ENCODE results near the gene ALX3.

The ALX3 gene

GRCh38 chr1:110070671-110071242 lies at the start of gene ALX3:
Gene ALX3, minus strand, starts transcription at chr1:110070672. Its CDS starts 60 bp downstream, at chr1:110070612.
- DNase-seq, result no peak

- DNase-seq, result peak; percentile 28
Observed at GRCh38 chr1:110119843-110120242, 49.4 kb upstream of the ALX3 start.

DNA sequence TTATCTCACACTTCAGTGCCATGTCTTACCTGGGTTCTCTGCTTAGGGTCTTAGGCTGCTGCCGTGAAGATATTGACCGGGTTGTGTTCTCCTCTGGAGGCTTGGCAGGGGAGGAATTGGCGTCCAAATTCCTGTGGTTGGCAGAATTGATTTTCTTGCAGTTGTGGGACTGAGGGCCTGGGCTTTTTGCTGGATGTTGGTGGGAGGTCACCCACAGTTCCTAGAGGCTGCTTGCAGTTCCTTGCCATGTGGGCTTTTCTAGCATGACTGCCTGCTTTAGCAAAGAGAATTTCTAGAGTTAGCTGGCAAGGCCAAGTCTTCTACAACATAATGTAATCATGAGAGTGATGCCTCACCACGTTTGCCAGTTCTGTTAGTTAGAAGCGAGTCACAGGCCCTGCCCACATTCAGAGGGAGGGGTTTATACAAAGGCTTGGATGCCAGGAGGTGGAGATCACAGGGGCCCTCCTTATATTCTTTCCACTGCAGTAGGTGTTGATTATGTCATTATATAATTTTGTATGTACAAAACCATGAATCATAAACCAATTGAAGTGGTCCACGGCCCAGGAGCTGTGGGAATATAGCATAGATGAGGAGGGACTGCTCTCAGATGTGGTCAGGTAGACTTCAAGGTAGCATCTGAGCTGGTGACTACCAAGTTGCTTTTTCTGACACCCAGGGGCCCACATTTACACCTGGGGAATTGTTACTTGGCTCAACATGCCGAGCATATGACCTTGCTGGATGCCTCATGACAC lies 48.3 kb upstream of the ALX3 start:
- no peak for DNase-seq

DNA sequence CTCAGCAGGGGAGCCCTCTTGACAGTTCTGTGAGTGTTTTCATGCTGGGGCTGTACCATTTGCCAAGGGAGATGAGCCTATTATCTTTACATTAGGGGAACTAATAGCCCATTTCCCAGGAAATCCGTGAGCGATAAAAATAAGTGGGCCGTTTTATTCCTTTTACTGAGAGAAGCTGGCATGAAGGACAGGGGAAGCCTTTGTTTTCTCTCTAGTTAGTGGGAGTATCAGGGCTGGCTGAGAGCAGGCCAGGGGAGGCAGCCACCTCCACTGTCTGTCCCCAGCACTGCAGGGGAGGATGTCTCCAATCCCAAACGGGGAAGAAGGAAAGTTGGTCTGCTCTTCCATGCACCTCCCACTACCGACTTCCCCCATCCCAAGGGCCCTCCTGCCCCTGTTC lies 44.3 kb upstream of the ALX3 start:
- peak; percentile 55 for DNase-seq

DNA sequence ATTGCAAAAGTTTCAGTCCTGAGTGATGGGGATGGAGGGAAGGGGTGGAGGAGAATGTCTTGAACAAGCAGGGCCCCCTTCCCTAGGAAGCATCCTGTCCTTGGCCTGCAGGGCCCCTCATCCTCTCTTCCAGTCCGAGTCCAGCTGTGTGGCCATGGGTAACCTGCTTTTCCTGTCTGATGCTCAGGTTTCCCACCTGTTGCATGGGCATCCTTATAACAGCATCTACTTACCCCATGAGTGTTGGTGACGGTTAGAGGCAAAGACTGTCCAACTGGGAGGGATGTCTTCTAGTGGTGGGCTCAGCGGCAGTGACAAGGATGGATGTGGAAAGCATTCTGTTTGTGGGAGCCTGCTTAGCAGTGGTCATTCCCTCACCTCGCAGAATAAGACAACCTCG lies 43.7 kb upstream of the ALX3 start:
- no peak for DNase-seq

- DNase-seq, result no peak
Observed at GRCh38 chr1:110113551-110113950, 43.1 kb upstream of the ALX3 start.

GRCh38 chr1:110112656-110113055 lies 42.2 kb upstream of the ALX3 start:
- peak; percentile 66 for DNase-seq

- no peak for DNase-seq
Observed at GRCh38 chr1:110112143-110112542, 41.7 kb upstream of the ALX3 start, which contains the start of gene UBL4B. Gene UBL4B, plus strand, starts transcription at chr1:110112443. Its CDS starts 92 bp downstream, at chr1:110112535.

GRCh38 chr1:110111081-110111480 lies 40.6 kb upstream of the ALX3 start:
- DNase-seq, result no peak

DNA sequence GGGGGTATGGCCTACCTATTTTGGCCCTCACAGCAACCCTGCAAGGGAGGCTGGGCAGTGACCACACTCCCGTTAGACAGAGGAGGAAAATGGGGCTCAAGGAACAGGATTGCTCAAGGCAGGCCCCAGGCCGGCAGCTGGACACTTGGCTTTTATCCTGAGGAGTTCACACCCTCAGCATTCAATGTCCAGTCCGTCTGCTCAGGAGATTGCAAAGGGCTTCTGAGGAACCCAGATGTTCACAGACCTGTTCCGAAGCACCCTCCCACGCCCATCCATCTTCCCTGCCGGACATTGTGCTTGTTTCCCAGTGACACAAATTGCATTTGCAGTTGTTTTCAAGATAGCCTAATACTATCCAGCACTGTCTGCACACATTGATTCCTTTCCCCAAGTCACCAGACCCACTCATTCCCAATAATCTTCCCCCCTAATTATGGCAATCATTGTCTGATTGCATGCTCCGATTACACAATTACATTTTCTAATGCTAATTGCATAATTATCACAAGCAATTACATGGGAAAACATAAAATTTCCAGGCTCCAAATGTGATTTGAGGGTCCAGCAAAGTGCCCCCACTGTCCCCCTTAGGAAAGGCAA lies 37.5 kb upstream of the ALX3 start:
- DNase-seq, result no peak

GRCh38 chr1:110106013-110106941 lies 35.8 kb upstream of the ALX3 start:
- DNase-seq, result peak; percentile 63

DNA sequence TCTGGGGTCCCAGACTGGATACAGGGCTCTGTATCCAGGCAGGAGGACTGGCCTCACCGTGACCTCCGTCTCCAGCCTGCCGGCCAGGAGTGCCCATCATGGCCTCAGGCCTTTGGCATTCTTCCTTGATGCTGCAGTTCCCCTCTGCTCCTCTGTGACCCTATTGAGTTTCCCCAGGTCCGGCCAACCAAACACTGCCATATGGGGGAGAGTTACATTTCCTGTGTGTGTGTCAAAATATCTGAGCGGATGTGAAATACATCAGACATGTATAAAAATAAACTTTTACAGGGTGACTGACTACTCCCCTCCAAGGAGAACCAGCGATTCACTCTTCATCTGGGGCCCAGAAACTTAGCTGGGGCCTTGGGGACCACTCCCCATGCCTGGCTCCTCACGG lies 31.6 kb upstream of the ALX3 start:
- DNase-seq, result no peak

DNA sequence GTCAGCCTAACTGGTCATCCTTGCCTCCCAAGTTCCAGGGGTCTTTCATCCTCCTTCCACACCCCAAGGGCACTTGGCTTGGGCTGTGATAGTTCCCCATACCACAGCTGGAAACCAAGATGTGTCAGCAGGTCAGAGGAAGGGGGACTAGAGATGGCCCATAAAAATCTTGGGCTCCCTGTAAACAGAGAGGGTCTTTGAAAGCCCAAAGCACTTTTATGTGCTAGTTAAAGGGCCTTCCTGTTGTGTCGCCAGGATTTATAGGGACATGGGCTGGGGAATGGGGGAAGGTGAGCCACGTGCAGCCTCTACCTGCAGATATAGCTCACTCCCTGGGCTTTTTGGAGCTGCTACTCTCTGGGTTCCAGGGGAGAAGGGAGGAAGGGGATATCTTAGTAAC lies 29.9 kb upstream of the ALX3 start:
- no peak for DNase-seq

DNA sequence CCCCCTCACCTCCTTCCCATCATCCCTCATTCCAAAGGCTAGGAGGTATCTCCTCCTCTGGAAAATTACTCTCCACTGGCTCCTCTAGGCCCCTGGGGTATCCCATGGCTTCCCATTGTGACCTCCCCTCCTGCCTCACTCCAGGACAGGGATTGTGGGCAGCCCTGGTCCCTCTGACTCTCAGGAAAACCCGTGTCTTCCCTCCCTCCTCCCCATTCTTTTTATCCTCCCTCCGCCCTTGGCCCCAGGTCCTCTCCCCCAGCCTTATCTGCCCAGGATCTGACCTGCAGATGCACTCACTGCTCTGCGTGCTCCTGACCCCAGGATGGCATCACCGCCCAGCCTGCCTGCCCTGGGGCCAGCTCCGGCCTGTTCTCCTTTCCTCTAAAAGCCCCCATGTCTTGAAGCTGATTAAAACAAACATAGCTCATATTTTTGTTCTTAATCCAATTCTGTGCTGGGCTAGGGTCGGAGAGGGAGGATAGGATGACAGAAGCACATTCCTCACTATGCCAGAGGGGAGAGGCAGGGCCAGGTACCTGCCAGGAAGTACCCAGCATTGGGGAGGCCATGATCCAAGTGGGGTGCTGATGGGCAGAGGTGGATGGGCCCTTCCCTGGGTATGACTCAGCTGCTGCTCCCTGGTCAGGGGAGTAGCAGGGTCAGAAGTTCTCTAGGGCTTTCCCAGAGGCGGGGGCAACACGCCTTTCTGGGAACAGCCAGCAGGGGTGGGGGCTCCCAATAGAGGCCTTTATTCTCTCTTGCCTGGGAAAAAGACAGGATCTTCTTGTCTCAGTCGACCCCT lies 28.0 kb upstream of the ALX3 start:
- no peak for DNase-seq

DNA sequence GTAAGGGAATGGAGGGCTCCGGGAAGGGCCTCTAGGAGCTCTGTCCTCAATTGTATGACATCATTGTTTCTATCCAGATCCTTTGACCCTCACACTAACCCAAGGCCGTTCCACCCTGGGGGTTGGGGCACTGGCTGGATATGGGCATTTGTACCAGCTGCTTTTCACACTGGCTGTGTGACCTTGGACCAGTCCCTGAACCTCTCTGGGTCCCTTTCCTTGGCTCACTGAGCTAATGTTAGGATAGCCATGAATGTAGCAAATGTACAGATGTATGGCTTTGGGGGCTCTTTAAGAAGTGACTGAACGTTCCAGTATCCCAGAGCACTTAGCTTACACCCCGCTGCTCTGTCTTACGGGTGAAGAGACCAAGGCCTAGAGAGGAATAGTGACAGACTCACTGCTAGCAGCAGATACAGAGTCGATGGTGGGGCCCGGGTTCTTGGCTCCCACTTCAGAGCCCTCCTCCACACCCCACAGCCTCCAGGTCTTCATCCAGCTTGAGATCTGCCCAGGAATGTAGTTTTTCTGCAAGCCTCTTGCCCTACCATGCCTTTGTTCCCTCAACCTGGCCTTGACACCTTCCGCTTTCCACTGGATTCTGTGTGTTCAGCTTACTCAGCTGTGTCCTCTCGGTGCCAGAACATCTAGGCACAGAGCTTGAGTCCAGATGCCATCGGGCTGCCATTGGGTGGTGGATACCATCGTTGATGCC lies 27.2 kb upstream of the ALX3 start:
- no peak for DNase-seq

- no peak for DNase-seq
Observed at GRCh38 chr1:110094931-110095654, 24.6 kb upstream of the ALX3 start.

- no peak for DNase-seq
Observed at GRCh38 chr1:110092991-110093390, 22.5 kb upstream of the ALX3 start.

- no peak for DNase-seq
Observed at GRCh38 chr1:110091791-110092190, 21.3 kb upstream of the ALX3 start.

DNA sequence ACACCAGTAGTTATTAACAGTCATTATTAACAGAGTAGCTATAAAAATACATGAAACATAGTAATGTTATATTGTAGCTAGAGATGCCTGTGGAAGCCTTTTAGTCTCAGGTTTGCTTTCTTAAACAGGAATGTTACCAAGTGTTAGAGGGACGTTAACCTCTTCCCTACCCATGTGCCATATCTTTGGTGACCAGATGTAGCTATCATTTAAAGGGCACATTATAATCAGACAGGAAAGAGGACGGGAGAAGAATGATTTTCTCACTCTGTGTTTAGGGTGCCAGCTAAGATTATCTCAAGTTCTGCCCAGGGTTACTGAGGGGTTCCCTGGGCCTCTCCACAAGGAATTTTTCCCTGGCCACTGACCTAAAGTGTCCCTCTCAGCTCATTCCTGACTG lies 20.9 kb upstream of the ALX3 start:
- DNase-seq, result no peak

- DNase-seq, result no peak
Observed at GRCh38 chr1:110089561-110090275, 19.2 kb upstream of the ALX3 start.
